ENCODE measurements around the gene MB.

MB gene

DNA sequence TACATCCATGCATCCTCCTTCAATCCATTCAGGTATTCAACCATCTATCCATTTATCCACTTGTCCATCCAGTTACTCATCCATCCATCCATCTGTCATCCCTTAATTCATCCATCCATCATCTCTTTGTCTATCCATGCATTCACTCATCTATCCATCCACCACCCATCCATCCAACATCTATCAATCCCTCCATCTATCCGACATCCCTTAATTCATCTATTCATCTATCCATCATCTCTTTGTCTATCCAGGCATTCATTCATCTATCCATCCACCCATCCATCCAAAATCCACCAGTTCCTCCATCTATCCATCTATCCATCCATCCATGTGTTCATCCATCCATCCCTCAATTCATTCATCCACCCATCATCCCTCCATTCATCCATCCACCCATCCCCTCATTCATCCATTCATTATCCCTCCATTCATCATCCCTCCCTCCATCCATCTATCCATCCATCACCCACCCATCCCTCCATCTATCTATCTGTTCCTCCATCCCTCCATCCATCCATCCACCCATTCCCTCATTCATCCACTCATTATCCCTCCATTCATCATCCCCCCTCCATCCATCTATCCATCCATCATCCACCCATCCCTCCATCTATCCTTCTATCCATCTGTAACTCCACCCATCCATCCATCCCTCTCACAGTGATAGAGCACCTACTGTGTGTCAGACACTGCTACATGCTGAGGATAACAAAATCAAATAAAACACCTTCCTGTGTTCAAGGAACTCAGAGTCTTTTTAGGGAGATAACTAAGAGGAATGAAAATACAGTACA is 1.5 kb upstream of the MB start:
- DNase-seq (ENCODE audit: extremely low read depth in 1 of 2, low read depth in 1 of 2) = no peak

DNA sequence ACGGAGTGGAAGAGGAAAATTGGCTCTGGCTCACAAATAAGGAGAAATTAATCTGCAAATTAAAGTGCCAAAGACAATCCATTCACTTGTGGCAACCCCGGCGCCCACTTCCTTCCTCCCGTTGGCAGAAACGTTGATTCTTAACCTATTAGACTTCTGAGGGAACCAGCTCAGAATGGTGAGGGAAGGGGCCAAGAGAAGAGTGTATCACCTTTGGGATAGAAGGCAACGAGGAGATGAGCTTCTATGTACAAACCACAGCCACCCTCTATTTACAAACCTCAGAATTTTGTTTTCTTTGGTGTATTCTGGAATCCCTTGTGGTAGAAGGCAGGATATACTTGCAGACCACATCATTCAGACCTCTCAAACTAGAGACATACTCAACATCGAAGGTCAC is 1.1 kb downstream of the MB start:
- no peak for DNase-seq (ENCODE audit: extremely low read depth in 1 of 2, low read depth in 1 of 2)

DNA sequence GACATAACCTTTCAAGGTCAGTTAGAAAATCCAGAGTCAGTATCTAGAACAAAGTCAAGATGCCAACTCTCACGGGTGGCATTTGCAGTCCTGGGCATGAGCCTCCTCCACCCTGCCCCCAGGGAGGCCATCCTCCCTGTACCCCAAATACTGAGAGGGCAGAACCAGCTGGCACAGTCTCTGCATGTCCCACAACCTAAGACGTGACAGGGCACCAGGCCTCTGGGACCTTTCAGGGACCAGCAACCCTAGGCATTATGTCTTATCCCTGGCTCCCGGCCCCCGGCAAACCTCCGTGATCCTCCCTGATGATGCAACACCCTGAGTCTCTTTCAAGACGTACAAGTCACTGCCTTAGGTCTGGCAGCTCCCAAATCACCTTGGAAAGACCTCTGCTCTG is 2.0 kb downstream of the MB start:
- DNase-seq (ENCODE audit: extremely low read depth in 1 of 2, low read depth in 1 of 2) = no peak

DNA sequence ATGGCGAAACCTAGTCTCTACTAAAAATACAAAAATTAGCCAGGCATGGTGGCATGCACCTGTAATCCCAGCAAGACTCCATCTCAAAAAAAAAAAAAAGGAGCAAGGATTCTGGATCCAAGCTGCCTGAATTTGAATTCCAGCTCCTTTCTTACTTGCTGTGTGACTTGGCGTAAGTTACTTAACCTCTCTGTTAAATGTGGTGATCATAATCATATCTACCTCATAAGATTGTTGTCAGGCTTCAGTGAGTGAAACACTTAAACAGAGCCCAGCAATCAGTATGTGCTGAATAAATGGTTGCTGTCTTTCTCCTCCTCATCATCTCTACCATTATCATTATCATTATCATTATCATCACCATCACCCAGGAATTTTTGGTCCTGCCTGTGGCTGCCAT is 2.7 kb downstream of the MB start:
- no peak for DNase-seq (ENCODE audit: extremely low read depth in 1 of 2, low read depth in 1 of 2)

DNA sequence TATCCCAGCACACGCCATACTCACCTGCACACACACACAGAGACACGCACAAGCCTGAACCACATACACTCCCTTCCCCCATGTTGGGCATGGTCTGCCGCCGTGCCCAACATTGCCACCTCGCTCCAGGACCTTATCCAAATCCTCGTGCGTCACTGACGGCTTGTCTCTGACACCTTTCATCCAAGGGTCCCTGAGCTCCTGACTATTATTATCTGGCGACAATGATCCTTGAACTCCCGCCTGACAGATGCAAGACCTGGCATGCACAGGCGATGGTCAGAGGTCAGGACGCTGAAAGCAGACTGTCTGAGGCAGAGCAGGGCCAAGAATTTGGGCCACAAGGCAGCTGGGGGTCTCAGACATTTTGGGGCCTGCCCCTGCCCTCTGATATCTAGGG is 4.2 kb downstream of the MB start:
- no peak for DNase-seq (ENCODE audit: extremely low read depth in 1 of 2, low read depth in 1 of 2)

DNA sequence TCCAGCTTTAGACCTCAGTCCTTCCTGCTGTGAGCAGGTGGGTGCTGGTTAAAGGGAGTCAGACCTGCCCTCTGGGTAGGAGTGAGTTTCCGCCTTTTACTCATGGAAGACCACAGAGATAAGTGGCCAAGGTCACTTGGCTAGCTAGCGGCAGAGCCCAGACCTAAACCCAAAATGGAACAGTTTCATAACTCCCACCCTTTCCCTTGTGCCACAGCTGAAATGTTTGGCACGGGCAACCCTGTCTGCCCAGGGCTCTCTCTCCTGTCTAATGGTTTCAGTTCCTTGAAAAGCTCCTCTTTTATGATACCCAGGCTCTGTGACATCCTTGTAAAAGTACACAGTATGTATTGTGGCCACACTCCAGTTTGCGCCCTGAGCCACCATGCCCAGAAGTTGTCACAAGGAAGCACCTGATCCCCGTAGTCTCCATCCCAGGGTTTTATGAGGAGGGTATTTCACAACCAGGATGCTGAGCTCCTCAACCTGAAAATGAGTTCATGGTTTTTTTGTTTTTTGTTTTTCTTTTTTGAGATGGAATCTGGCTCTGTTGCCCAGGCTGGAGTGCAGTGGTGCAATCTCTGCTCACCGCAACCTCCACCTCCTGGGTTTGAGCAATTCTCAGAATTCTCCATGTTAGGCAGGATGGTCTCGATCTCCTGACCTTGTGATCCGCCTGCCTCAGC is 5.1 kb downstream of the MB start:
- DNase-seq (ENCODE audit: extremely low read depth in 1 of 2, low read depth in 1 of 2) = no peak

DNA sequence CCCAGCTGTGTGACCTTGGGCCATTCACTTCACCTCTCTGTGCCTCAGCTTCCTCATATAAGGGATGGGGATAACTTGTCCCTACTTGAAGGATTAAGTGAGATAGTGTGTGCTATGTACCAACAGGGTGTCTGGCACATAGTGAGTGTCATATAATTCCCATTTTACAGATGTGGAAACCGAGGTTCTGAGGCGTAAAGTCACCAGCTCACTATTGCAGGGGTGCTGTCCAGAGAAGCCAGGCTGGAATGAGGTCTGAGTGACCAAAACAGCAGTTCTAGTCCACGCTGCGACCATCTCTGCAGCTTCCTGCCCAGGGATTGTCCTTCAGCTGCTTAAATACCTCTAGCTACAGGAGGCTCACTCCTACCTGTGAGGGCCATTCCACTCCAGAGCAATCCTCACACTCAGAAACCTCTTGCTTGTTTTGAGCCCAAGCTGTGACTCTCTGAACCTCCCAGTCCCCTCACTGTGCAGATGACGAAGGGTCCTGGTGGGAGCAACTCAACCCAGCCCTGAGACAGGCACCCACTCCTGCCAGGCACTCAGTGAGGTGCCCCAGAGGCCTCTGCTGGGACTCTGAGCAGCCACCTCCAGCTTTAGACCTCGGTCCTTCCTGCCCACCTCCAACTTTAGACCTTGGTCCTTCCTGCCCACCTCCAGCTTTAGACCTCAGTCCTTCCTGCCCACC is 5.8 kb downstream of the MB start:
- no peak for DNase-seq (ENCODE audit: extremely low read depth in 1 of 2, low read depth in 1 of 2)

DNA sequence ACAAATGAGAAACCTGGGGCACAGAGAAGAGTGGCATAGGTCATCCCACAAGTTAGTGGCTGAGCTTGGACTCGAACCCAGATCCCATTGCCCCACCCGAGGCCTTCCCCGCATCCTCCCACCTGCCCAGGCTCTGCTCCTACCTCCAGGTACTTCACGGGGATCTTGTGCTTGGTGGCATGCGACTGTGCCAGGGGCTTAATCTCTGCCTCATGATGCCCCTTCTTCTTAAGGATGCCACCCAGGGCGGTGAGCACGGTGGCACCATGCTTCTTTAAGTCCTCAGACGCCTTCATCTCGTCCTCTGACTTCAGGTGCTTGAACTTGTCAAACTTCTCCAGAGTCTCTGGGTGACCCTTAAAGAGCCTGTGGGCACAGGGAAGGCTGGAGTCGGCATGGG is 6.4 kb downstream of the MB start:
- DNase-seq (ENCODE audit: extremely low read depth in 1 of 2, low read depth in 1 of 2) = no peak

DNA sequence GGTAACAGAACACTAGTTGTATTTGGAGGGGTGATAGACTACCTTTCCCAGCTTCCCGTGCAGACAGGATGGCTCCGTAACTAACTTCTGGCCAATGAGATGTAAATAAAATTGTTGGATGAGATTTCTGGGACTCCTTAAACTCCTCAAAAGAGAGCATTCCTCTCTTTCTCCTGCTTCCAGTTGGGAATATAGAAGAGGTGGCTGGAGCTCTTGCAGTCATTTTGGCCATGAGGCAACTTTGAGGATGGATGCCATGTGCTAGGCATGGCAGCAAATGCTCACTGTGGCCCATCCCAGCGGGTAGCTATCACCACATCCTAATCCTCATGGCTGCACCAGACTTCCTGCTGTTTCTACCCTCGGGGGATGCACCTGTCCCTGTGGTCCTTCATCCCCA is 7.4 kb downstream of the MB start:
- no peak for DNase-seq (ENCODE audit: extremely low read depth in 1 of 2, low read depth in 1 of 2)

DNA sequence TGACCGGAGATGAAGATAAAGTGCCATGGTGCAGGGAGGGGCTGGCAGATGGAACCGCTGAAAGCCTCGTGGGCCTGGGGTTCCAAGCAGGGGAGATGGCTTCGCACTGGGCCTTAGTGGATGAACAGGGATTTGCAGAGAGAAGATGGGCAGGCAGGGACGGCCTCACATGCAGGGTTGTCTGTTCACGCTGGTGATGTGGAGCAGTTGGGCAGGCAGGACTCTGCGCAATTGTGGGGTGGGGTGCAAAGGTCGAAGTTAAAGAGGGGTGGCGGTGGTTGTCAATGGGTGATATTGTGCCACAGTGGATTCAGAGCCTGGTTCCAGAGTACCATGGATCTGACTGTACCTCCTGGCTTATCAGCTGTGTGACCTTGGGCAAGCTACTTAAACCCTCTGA is 7.9 kb downstream of the MB start:
- no peak for DNase-seq (ENCODE audit: extremely low read depth in 1 of 2, low read depth in 1 of 2)

DNA sequence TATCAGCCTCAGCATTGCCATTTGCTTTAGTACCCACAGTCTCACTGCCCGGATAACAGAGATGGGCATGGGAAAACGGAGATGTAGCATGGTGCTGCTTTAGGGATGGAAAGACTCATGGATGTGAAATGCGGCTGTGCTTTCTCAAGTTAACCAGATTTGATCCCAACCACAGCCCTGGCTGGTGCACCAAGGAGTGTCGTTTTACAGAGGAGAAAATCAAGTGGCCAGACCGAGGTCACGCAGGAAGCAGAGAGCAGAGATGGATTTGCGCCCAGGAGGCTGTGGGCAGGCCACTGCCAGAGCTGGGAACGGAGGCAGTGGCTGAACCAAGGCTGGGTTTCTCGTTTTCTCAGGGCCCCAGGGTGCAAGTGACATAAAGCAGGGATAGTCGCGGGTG is 9.0 kb downstream of the MB start:
- DNase-seq (ENCODE audit: extremely low read depth in 1 of 2, low read depth in 1 of 2) = no peak

DNA sequence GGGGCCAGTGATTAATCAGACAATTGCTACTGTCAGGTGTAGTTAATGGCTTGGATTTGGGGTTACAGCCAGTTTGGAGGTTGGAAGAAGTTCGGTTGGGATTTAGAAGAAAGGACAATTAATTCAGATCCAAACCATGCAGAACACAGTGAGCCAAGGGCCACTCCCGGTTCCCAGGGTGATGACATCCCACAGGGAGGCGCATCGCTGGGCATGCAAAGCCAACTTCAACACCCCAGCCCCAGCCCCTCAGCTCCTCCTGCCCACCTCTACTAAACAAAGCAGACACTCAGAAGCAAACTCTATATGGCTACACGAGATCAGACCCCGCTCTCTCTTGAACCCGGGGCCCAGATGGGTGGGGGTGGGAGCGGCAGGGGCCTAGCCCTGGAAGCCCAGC is 10.2 kb downstream of the MB start:
- DNase-seq (ENCODE audit: extremely low read depth in 1 of 2, low read depth in 1 of 2) = no peak

DNA sequence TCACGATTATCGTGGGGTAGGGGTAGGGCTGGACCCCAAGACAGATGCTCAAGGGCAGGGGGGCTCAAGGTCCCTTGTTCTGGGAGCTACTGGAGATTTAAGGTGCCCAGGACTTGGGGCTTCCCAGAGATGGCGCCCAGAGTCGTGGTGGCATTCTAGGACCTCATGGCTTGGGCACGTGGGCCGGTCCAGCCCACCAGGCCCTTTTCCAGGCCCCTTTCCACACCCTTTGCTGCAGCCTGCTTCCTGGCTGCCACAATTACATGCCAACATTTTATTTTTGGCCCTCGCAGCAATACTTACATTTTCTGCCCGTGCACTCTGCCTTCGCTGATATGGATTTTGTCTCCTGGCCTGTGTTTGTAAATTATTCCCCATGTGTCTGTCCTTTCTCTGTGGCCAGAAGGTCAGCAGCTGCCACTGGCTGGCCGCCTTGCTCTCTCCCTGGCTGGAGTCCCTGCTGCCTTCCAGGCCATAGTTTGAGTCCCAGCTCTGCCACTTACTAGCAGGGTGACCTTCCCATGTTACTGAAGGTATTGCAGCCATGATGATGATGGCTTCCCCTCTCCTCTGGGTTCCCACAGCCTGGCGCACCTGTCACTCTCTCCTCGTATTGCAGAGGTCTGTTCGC is 11.2 kb downstream of the MB start:
- DNase-seq (ENCODE audit: extremely low read depth in 1 of 2, low read depth in 1 of 2) = no peak

DNA sequence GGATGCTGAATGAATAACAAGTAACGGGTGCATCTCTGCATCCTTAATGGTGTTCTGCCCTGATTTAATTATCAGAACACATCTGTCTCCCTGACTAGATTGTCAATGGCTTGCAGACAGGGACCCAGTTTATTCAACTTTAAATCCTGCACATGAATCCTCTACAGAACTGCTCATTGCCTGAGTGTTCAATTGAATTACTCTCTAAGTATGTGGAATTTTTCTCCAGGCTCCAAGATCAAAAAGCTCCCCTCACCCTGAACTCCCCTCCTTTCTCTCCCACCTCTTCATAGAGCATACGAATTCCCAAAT is 11.8 kb downstream of the MB start:
- no peak for DNase-seq (ENCODE audit: extremely low read depth in 1 of 2, low read depth in 1 of 2)

DNA sequence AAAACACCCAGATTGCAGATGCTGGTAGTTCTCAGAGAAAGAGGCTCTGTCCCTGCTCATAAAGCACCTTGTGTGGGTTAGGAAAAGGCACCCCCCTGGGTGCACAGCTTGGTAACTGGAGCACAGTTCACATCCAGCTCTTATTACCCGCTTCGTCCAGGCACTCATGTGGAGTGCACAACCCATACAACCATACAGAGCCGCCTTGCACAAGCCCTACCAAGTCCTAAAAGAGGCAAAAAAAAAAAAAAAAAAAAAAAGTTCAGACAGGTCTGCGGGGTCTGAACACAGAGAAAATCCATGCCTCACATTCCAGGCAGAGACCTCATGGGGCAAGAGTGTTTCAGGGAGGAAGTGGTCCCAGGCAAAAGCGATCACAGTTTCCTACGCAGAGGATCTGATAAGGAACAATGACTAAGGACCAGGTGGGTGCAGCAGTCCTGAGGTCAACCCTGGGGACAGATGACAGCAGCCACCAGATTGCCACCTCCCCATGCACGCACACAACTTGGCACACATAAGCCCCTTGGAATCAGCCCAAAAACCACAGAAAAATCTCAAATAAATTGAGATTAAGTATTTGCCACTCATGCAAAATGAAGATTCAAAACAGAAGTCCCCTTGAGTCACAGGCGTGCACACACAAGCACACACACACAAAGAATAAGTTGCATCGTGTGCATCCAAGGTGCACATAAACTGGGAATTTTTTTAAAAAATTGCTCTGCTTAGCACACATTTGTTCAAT is 12.3 kb downstream of the MB start:
- no peak for DNase-seq (ENCODE audit: extremely low read depth in 1 of 2, low read depth in 1 of 2)

DNA sequence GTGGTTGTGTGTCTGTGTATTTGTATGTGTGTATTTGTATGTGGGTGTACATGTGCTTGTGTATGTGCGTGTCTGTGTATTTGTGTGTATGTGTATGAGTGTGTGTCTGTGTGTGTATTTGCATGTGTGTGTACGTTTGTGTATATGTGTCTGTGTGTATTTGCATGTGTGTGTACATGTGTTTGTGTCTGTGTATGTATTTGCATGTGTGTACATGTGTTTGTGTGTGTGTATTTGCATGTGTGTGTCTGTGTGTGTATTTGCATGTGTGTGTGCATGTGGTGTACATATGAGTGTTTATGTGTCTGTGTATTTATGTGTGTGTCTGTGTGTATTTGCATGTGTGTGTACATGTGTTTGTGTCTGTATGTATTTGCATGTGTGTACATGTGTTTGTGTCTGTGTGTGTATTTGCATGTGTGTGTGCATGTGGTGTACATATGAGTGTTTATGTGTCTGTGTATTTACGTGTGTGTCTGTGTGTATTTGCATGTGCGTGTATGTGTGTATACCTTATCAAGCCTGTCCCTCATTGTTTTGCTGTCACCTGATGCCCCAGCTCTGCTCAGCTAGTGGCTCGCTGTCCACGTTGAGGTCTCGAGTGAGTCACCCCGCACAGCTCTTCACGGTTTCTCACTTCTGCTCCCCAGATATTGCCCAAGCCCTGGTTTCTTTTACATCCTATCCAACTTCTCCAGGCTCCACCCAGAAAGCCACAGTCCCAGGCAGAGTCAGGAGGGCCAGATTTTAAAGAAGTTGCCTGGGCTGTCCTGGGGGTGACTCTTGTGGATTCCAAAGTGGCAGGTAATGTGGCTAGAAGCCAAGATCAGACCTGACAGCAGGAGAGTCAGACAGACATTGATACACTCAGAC is 15.2 kb downstream of the MB start:
- no peak for DNase-seq (ENCODE audit: extremely low read depth in 1 of 2, low read depth in 1 of 2)

DNA sequence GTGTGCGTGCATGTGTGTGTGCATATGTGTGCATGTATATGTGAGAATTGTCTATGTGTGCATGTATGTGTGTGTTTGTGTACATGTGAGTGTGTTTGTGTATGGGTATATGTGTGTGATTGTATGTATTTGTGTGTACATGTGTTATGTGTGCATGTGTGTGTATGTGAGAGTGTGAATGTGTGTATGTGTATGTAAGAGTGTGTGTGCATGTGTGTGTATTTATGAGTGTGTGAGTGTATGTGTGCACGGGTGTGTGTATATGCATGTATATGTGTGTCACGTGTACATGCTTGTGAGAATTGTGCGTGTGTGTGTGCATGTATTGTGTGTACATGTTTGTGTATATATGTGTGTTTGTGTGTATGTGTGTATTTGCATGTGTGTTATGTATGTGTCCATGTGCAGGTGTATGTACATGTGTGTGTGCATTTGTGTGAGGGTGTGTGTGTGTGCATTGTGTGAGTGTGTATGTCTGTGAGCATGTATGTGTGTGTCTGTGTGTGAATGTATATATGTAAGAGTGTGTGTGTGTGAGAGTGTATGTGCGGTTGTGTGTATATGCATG is 16.0 kb downstream of the MB start:
- no peak for DNase-seq (ENCODE audit: extremely low read depth in 1 of 2, low read depth in 1 of 2)

DNA sequence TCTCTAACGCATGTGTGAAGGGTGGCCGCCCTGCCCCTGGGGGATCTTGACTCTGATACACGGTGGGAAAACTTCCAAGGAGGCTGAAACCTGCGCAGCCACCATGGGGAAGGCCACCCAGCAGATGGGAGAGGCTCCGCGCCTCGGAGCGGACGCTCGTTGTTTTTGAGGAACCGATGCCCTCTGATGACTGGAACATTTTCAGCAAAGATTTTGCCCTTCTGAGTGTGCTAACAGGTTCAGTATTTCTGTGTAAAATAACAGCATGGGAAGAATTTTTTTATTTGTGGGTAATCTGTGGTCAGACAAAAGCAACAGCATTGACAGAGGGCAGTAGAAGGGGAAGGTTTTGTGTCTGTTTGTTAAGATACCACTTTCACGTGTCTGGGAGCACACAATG is 16.7 kb downstream of the MB start:
- DNase-seq (ENCODE audit: extremely low read depth in 1 of 2, low read depth in 1 of 2) = no peak

DNA sequence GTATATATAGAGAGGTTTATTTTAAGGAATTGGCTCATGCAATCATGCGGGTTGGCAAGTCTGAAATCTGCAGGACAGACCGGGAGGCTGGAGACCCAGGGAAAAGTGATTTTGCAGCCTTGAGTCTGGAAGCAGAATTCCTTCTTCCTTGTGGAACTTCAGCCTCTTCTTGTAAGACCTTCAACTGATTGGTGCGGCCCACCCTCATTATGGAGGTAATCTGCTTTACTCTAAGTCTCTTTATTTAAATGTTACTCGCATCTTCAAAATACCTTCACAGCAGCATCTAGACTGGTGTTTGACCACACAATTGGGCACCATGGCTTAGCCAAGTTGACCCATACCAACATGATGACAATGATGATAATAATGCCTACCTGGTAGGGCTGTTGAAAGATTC is 17.8 kb downstream of the MB start:
- no peak for DNase-seq (ENCODE audit: extremely low read depth in 1 of 2, low read depth in 1 of 2)

DNA sequence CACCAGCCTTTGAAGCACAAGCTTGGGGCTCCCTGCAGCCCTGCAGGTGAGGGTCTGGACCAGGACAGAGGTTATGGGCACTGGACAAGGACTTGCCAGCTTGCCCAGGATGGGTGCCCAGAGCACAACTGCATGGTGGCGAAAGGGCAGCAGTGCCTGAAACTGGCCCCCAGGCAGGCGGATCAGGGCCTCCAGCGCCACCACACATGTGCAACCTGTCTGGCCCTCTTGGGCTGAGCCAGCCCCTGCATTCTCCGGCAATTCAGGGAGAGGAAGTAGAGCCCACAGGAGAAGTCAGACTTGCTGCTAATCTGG is 18.8 kb downstream of the MB start:
- DNase-seq (ENCODE audit: extremely low read depth in 1 of 2, low read depth in 1 of 2) = no peak

Data from activated CD8-positive, alpha-beta memory T cell treated with anti-CD3 and anti-CD28 coated beads for 1 hour (primary cell).